ENCODE data around the gene OCA2. TPM values are rescaled to one million over a fixed set of nuclear protein-coding genes. Genes with fewer than 3 reads are reported as not detected.

The OCA2 gene
- total and polyA plus RNA-seq, 2 experiments from 2014 or later: not detected

DNA sequence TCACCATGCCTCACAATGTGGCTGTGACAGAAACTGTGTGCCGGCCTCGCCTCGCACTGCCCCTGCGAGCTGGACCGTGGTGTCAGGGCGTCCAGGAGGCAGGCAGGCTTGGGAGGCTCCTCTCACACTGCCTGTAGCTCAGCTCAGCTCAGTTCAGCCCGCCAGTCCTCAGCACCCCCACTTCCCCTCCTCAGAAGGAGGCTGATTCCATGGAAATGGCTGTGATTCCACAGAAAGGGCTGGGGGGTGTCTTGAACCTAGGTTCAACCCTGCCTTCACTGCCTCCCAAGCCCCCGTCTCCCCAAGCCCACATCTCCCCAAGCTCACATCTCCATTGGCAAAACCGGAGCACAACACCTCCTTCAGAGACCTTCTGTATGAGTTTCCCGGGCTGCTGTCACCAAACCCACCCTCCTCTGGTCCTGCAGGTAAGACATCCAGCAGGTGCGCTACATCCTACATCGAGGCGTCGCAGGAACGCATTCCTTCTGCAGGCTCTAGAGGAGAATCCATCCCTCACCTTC lies 94.0 kb downstream of the OCA2 start:
- Histone ChIP-seq H3K4me1 (ENCODE audit: insufficient read depth) (no peaks in the 10 kb centered on the region), H3K27ac (no peak overlapping the region), H3K4me3 (no peak overlapping the region), H3K9me3 (ENCODE audit: low read depth) (no peaks in the 10 kb centered on the region), H2AFZ (no peak overlapping the region), H3K36me3 (ENCODE audit: low read depth) (no peaks in the 10 kb centered on the region), H3K4me2 (ENCODE audit: unreplicated experiment) (no peak overlapping the region), H4K20me1 (ENCODE audit: insufficient read depth) (no peaks in the 10 kb centered on the region), H3K27me3 (replicated peaks; ENCODE audit: insufficient read depth) (no peaks in the 10 kb centered on the region), H3K9ac (no peak overlapping the region), H3F3A (ENCODE audit: insufficient read depth) (no peaks in the 10 kb centered on the region), H3K79me2 (ENCODE audit: insufficient read depth) (no peaks in the 10 kb centered on the region), H3K9me2 (ENCODE audit: insufficient read depth) (no peaks in the 10 kb centered on the region)
- TF ChIP-seq EZH2 (IDR thresholded peaks at IDR 0.05; ENCODE audit: insufficient read depth, poor library complexity, severe bottlenecking) (no peak), EZH2phosphoT487 (IDR thresholded peaks at IDR 0.05; ENCODE audit: insufficient read depth, low read depth) (no peak)
- DNase-seq: no peak
- in situ Hi-C loops (cut with MboI): no loop called here
- 62 to 70% methylated on average over 13 to 15 of the region's 15 CpGs for WGBS, 2 experiments (ENCODE audit: low coverage in 1 of 2, low lambda C conversion rate in 2 of 2, missing lambda C conversion rate in 2 of 2)

DNA sequence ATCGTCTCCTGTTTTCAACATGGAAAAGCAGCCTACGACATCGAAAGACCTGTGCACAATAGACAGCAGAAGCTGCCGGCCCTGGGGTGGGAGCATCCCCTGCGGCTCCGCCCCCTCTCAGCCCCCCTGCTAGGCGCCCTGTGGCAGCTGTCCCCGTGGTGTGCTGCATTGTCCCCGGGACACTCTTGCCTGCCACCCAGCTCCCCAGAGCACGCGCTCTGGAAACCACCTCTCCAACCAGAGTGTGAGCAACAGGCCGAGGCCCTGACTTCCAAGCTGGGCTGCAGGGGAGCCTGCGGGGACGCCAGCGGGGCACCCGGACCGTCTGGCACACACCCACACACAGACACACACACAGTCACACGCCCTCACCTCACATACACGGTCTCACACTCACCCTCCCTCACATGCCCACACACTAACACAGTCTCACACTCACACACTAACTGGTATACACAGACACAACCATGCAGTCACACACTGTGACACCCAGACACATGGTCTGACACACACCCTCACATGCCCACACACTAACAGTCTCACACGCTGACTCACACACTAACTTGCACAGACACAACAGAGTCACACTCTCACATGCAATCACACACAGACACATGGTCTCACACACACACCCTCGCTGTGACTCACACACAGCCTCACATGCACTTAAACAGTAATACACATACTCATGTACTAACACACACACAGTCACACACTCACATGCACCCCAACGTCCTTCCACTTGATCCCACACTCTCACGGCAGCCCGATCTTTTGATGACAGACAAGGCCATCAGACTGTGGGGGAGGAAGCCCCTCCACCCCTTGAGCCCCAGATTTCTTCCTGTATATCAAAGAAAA lies 94.7 kb downstream of the OCA2 start:
- Histone ChIP-seq H2AFZ (no peak overlapping the region), H3K36me3 (ENCODE audit: low read depth) (no peaks in the 10 kb centered on the region), H3K9me2 (ENCODE audit: insufficient read depth) (no peaks in the 10 kb centered on the region), H3K9ac (no peak overlapping the region), H3K27ac (no peak overlapping the region), H3K27me3 (replicated peaks; ENCODE audit: insufficient read depth) (no peaks in the 10 kb centered on the region), H3K4me1 (ENCODE audit: insufficient read depth) (no peaks in the 10 kb centered on the region), H3K9me3 (ENCODE audit: low read depth) (no peaks in the 10 kb centered on the region), H3K4me3 (no peak overlapping the region), H3K4me2 (ENCODE audit: unreplicated experiment) (no peak overlapping the region), H4K20me1 (ENCODE audit: insufficient read depth) (no peaks in the 10 kb centered on the region), H3F3A (ENCODE audit: insufficient read depth) (no peaks in the 10 kb centered on the region), H3K79me2 (ENCODE audit: insufficient read depth) (no peaks in the 10 kb centered on the region)
- 62 to 66% methylated on average over 16 to 24 of the region's 24 CpGs for WGBS, 2 experiments (ENCODE audit: low coverage in 1 of 2, low lambda C conversion rate in 2 of 2, missing lambda C conversion rate in 2 of 2)
- no peak for TF ChIP-seq EZH2 (IDR thresholded peaks at IDR 0.05; ENCODE audit: insufficient read depth, poor library complexity, severe bottlenecking)
- TF ChIP-seq EZH2phosphoT487 (IDR thresholded peaks at IDR 0.05; ENCODE audit: insufficient read depth, low read depth): no peak
- in situ Hi-C loops (cut with MboI): no loop called here
- no peak for DNase-seq

GRCh38 chr15:28003302-28004037 lies 95.6 kb downstream of the OCA2 start:
- no peak overlapping the region for H2AFZ ChIP-seq
- no peaks in the 10 kb centered on the region for H3F3A ChIP-seq (ENCODE audit: insufficient read depth)
- in situ Hi-C loops (cut with MboI): no loop called here
- no peaks in the 10 kb centered on the region for H3K4me1 ChIP-seq (ENCODE audit: insufficient read depth)
- TF ChIP-seq EZH2phosphoT487 (IDR thresholded peaks at IDR 0.05; ENCODE audit: insufficient read depth, low read depth): no peak
- TF ChIP-seq EZH2 (IDR thresholded peaks at IDR 0.05; ENCODE audit: insufficient read depth, poor library complexity, severe bottlenecking): no peak
- H3K36me3 ChIP-seq (ENCODE audit: low read depth): no peaks in the 10 kb centered on the region
- no peak overlapping the region for H3K4me3 ChIP-seq
- 89 to 91% methylated on average over 52 to 63 of the region's 63 CpGs for WGBS, 2 experiments (ENCODE audit: low coverage in 1 of 2, low lambda C conversion rate in 2 of 2, missing lambda C conversion rate in 2 of 2)
- no peak overlapping the region for H3K27ac ChIP-seq
- H3K27me3 ChIP-seq (replicated peaks; ENCODE audit: insufficient read depth): no peaks in the 10 kb centered on the region
- H3K79me2 ChIP-seq (ENCODE audit: insufficient read depth): no peaks in the 10 kb centered on the region
- no peak overlapping the region for H3K9ac ChIP-seq
- no peaks in the 10 kb centered on the region for H3K9me2 ChIP-seq (ENCODE audit: insufficient read depth)
- DNase-seq: no peak
- H3K4me2 ChIP-seq (ENCODE audit: unreplicated experiment): no peak overlapping the region
- H4K20me1 ChIP-seq (ENCODE audit: insufficient read depth): no peaks in the 10 kb centered on the region
- H3K9me3 ChIP-seq (ENCODE audit: low read depth): no peaks in the 10 kb centered on the region

DNA sequence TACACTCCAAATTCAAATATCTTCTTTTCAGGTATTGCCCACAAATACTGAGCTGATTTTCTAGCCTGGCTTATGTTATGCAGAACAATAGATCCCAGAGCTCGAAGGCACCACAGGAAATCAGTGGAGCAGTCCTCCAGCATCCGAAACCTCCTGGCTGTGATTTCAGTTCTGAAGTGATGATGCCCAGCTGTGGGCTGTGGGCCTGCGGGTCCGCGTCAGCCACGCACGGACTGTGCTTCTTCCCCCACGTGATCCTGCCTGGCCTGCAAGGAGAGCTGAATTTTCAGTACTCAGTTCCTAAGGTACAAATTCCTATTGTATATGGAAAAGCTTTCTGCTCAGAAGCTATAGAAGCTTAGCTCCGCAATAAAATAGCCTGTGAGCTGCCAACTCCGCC lies 96.2 kb downstream of the OCA2 start:
- no peaks in the 10 kb centered on the region for H3K27me3 ChIP-seq (replicated peaks; ENCODE audit: insufficient read depth)
- no peaks in the 10 kb centered on the region for H3K9me2 ChIP-seq (ENCODE audit: insufficient read depth)
- H3F3A ChIP-seq (ENCODE audit: insufficient read depth): no peaks in the 10 kb centered on the region
- no peak for TF ChIP-seq EZH2 (IDR thresholded peaks at IDR 0.05; ENCODE audit: insufficient read depth, poor library complexity, severe bottlenecking)
- no peak for TF ChIP-seq EZH2phosphoT487 (IDR thresholded peaks at IDR 0.05; ENCODE audit: insufficient read depth, low read depth)
- no peaks in the 10 kb centered on the region for H4K20me1 ChIP-seq (ENCODE audit: insufficient read depth)
- no peaks in the 10 kb centered on the region for H3K4me1 ChIP-seq (ENCODE audit: insufficient read depth)
- H2AFZ ChIP-seq: no peak overlapping the region
- in situ Hi-C loops (cut with MboI): no loop called here
- 71 to 76% methylated on average over 10 of the region's 10 CpGs for WGBS, 2 experiments (ENCODE audit: low coverage in 1 of 2, low lambda C conversion rate in 2 of 2, missing lambda C conversion rate in 2 of 2)
- no peaks in the 10 kb centered on the region for H3K36me3 ChIP-seq (ENCODE audit: low read depth)
- no peaks in the 10 kb centered on the region for H3K79me2 ChIP-seq (ENCODE audit: insufficient read depth)
- H3K9ac ChIP-seq: no peak overlapping the region
- H3K9me3 ChIP-seq (ENCODE audit: low read depth): no peaks in the 10 kb centered on the region
- DNase-seq: no peak
- H3K27ac ChIP-seq: no peak overlapping the region
- no peak overlapping the region for H3K4me2 ChIP-seq (ENCODE audit: unreplicated experiment)
- H3K4me3 ChIP-seq: no peak overlapping the region

Measured in GM23248 (cell line).